NT2/D1 (cell line): ENCODE measurements around the gene PDLIM5.
"Not testable (repeated sequence)": the region's sequence is repeated elsewhere in the genome, so short reads cannot be mapped to it uniquely, and the experiment has no call there.

ENCODE experiments used
- DNase-seq: peaks from one replicate; pipeline ENCODE4 v3.0.0-alpha.2; 2011; ENCODE audit warnings: low read depth, low spot score
- H3K27me3 ChIP-seq: 2 replicates; pipeline ENCODE4 v1.6.0; 2011; ENCODE audit warnings: mild to moderate bottlenecking; ENCODE audit not compliant: insufficient read length, insufficient read depth
- H3K36me3 ChIP-seq: 2 replicates; pipeline ENCODE4 v1.6.1; 2011; ENCODE audit warnings: mild to moderate bottlenecking, low read length, mixed read lengths; ENCODE audit not compliant: insufficient read depth, insufficient read length
- H3K4me1 ChIP-seq: 2 replicates; pipeline ENCODE4 v1.5.1; 2011; ENCODE audit not compliant: insufficient read depth, insufficient read length
- H3K4me3 ChIP-seq: 2 replicates; pipeline ENCODE4 v1.5.1; 2011; ENCODE audit warnings: low read depth; ENCODE audit not compliant: insufficient read length
- H3K9ac ChIP-seq: 2 replicates; pipeline ENCODE4 v1.6.0; 2011; ENCODE audit warnings: low read depth; ENCODE audit not compliant: insufficient read length
- H3K9me3 ChIP-seq: 2 replicates; pipeline ENCODE4 v1.5.1; 2011; ENCODE audit warnings: mild to moderate bottlenecking, low read length; ENCODE audit not compliant: insufficient read depth
- SUZ12 ChIP-seq: IDR thresholded peaks from 2 replicates; pipeline ENCODE4 v1.6.1; 2011; ENCODE audit not compliant: insufficient read length, insufficient read depth; ENCODE audit errors: extremely low read depth
- YY1 ChIP-seq: IDR thresholded peaks from 2 replicates; pipeline ENCODE4 v1.6.1; 2011; ENCODE audit not compliant: insufficient read length, insufficient read depth
- ZNF274 ChIP-seq: IDR thresholded peaks from 2 replicates; pipeline ENCODE4 v1.6.1; 2011; ENCODE audit warnings: mild to moderate bottlenecking, low read depth, low read length

The PDLIM5 gene

DNA sequence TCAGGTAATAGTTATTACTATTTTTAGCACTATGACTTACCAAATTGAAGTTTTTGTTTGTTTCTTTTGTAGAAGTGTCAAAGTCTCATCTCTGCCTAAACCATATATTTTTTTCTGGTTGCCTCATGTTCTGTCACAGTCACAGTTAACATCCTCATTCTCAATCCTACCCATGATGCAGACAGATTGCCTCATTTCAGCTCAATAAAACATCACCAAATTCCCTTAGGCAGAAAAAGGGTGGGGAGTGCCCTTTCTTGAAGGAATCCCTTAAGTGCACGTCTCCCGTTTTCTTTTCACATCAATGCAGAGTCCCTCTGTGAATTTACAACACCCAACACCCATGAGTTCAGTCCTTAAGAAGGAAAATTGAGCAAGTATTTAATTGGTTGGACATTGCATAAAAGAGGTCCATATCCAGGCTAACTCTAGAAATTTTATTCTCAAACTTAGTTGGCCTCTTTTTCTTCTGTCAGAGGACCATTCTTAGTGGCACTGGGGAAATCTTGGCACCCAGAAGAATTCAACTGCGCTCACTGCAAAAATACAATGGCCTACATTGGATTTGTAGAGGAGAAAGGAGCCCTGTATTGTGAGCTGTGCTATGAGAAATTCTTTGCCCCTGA is 202.4 kb downstream of the PDLIM5 start:
- DNase-seq, result no peak
- Histone ChIP-seq H3K4me1 (no peaks in the 10 kb centered on the region), H3K9ac (no peak overlapping the region), H3K9me3 (no peaks in the 10 kb centered on the region), H3K4me3 (no peak overlapping the region), H3K27me3 (no peaks in the 10 kb centered on the region), H3K36me3 (no peaks in the 10 kb centered on the region)
- TF ChIP-seq ZNF274 (no peak), SUZ12 (no peak)

DNA sequence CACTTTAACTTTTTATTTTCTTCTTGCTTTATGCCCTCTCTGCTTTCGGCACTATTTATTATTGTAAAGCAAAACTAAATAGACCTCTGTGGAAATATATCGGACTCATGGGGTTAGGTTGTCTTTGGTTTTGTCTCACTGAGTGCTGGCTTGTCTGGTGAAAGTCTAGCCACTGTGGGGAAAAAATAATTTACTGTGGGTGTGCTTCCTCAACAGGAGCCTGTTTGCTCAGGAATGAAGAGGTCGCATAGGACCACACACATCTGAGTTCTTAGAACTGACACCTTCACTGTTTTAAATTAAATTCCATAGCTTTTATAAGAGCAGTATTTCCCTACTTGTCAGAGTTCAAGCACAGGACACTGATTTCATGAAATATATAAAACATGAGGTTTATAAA is 203.0 kb downstream of the PDLIM5 start:
- no peak for DNase-seq

GRCh38 chr4:94660614-94661013 is 208.9 kb downstream of the PDLIM5 start:
- H3K27me3 ChIP-seq, result no peaks in the 10 kb centered on the region
- no peaks in the 10 kb centered on the region for H3K4me1 ChIP-seq
- H3K4me3 ChIP-seq, result no peak overlapping the region
- no peak overlapping the region for H3K9ac ChIP-seq
- no peaks in the 10 kb centered on the region for H3K9me3 ChIP-seq
- DNase-seq, result no peak
- peaks cover 5% of the 10 kb centered on the region for H3K36me3 ChIP-seq
- TF ChIP-seq YY1 (no peak), ZNF274 (no peak), SUZ12 (no peak)

More for the DNA sequence above, 203.0 kb downstream of the PDLIM5 start:
- Histone ChIP-seq H3K27me3 (no peaks in the 10 kb centered on the region), H3K4me3 (no peak overlapping the region), H3K4me1 (no peaks in the 10 kb centered on the region), H3K9me3 (no peaks in the 10 kb centered on the region), H3K9ac (no peak overlapping the region), H3K36me3 (no peaks in the 10 kb centered on the region)
- no peak for TF ChIP-seq YY1
- TF ChIP-seq SUZ12, result no peak

- not testable (repeated sequence) for H3K27me3 ChIP-seq, H3K9ac ChIP-seq, H3K36me3 ChIP-seq, DNase-seq, H3K9me3 ChIP-seq, H3K4me1 ChIP-seq, H3K4me3 ChIP-seq
Measured at GRCh38 chr4:94665021-94665420, 213.3 kb downstream of the PDLIM5 start.

DNA sequence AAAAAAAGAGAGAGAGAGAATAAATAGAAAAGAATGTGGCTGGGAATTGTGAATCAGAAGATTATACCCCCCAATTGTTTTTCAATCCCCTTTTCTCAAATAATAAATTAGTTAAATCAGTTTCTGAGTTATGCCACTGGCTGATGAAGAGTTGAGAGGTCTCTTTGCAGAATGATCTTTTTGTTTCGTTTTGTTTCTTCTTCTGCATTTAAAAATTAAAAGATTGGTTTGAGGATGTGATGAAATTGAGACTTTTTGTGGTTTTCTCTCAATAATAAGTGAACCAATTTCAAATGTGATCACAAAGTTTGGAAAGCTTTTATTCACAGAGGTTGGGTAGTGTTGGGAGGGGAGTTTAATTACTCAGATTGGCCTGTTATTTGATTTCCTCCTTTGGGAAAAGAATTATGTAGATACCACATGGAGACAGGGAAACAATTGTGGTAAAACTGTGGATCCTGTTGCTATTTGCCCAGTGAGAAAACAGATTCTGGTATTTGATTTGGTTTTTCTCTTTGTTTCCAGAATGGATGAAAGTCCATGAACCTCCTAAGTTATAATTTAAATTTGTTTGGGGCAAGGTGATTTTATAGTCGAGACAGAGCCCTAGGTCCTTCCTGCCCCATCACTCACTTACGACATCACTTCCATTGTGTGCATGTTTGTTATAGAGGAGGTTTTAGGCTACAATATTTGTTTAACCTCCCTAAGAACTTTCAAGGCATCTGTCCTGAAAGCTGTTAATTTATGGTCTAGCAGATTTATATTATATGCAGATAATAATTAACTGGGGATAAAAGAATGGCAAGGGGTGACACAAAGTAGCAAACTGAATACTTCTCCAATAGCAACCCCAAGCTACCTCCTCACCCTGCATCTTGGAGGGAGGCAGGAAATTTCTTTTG is 214.0 kb downstream of the PDLIM5 start:
- peaks cover 5% of the 10 kb centered on the region for H3K36me3 ChIP-seq
- H3K4me1 ChIP-seq, result no peaks in the 10 kb centered on the region
- H3K27me3 ChIP-seq, result no peaks in the 10 kb centered on the region
- no peak for TF ChIP-seq ZNF274
- TF ChIP-seq SUZ12, result no peak
- DNase-seq, result no peak
- H3K9ac ChIP-seq, result no peak overlapping the region
- no peak overlapping the region for H3K4me3 ChIP-seq
- H3K9me3 ChIP-seq, result no peaks in the 10 kb centered on the region

DNA sequence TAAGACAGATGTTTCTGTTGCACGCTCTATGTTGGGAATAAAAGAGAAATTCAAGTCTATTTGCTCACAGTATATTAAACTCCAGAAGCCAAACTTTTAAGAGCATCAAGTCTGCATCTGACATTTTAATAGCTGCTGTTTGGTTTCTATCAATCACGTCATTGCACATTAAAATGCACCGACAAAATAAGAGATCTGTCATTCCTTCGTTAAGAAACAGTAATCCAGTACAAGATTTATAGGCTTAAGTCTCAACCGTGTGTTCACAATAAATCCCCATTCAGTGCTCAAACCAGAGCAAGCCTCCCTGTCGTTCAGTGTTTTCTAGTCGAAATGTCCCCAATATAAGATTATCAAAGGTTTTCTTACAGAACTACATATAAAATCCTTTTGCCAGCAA is 217.0 kb downstream of the PDLIM5 start:
- Histone ChIP-seq H3K9ac (no peak overlapping the region), H3K27me3 (no peaks in the 10 kb centered on the region), H3K4me3 (no peak overlapping the region), H3K9me3 (no peaks in the 10 kb centered on the region), H3K4me1 (no peaks in the 10 kb centered on the region), H3K36me3 (no peaks in the 10 kb centered on the region)
- no peak for DNase-seq
- TF ChIP-seq ZNF274 (no peak), SUZ12 (no peak), YY1 (no peak)

DNA sequence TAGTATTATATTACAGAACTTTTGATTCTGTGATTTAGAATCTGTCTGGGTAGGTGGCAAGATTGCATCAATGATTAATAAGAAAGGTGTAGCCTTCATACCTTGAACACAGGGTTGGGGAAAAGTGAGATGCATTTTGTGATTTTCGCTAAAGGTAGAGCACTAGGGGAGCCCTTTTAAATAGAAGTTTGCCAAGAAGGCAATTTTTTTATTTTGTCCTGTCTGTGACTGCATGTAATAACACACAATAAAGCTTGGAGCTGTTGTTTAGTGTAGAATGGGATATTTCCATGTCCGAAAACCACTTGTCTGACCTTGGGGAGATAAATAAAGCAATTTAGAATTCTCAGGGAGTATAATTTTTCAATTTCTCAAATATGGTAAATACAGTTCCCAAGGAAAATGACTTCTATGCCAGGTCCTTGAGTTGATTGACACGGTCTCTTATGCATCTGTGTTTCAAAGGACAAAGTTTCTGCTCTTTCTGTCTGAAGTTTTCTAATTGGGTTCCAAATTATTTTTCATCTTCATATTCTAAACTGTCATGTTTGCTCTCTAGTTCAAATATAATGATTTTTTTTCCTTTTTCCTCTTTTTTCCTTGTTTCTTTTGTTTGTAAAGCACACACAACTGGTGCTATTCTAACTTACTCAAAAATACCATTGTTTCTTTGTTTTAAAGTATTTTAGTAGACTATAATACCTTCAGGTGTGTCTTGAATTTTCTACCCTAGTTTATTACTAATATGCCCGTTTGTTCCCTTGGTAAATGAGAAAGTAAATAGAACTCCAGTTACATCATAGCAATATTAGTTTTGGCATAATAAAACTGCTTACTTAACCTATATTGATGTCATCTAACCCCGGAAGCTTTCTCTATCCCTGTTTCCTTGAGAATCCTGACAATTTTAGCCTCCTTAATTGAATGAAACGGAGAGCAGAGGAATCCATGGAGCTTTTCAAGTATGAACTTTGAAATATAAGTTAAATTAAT is 218.2 kb downstream of the PDLIM5 start:
- DNase-seq, result no peak
- no peaks in the 10 kb centered on the region for H3K9me3 ChIP-seq
- no peaks in the 10 kb centered on the region for H3K36me3 ChIP-seq
- no peaks in the 10 kb centered on the region for H3K27me3 ChIP-seq
- no peak overlapping the region for H3K4me3 ChIP-seq
- H3K4me1 ChIP-seq, result no peaks in the 10 kb centered on the region
- no peak overlapping the region for H3K9ac ChIP-seq
- no peak for TF ChIP-seq ZNF274
- no peak for TF ChIP-seq SUZ12
- no peak for TF ChIP-seq YY1
